Adrenal gland (tissue), 12 donors: Measurements from ENCODE around the gene RGS8. TPM values are rescaled to one million over a fixed set of nuclear protein-coding genes. Genes with fewer than 3 reads are reported as not detected.

Experiments used
- DNase-seq, 7 donors: peaks; one replicate each; pipeline ENCODE4 v3.0.0-alpha.2; 2019 to 2020
- H3K27ac ChIP-seq, 5 donors: fragments of 200-600 bp; sonication (generic) in 4 of 5; 1 replicate in 3 of 5; 2 replicates in 2 of 5; pipeline versions ENCODE4 v1.5.1 to v1.8.0; 2016 to 2020; ENCODE audit warnings: mild to moderate bottlenecking in 1 of 5
- H3K27me3 ChIP-seq: fragments of 200-600 bp; 2 replicates; pipeline ENCODE4 v1.8.0; 2021
- H3K36me3 ChIP-seq, 2 donors: fragments of 200-600 bp; replicated peaks in 1 of 2; 1 replicate in 1 of 2; 2 replicates in 1 of 2; pipeline versions ENCODE4 v1.5.1 to v1.8.0; 2018 to 2022
- H3K4me1 ChIP-seq, 2 donors: fragments of 200-600 bp; replicated peaks in 1 of 2; 1 replicate in 1 of 2; 2 replicates in 1 of 2; pipeline versions ENCODE4 v1.5.1 to v1.8.0; 2018 to 2021
- H3K4me3 ChIP-seq, 4 donors: fragments of 200-600 bp; sonication (generic) in 3 of 4; one replicate each; pipeline ENCODE4 v1.5.1; 2016 to 2018
- H3K9me3 ChIP-seq, 3 donors: fragments of 200-600 bp; sonication (generic) in 1 of 3; replicated peaks in 1 of 3; 1 replicate in 2 of 3; 2 replicates in 1 of 3; pipeline versions ENCODE4 v1.5.1 to v1.8.0; 2016 to 2021
- POLR2A ChIP-seq, 2 donors: fragments of 450-650 bp; IDR thresholded peaks; one replicate each; pipeline ENCODE4 v1.6.1; 2017; ENCODE audit warnings: antibody characterized with exemption in 2 of 2, mild to moderate bottlenecking in 2 of 2, moderate library complexity in 1 of 2
- WGBS, 4 donors: extraction: QIAGEN DNeasy Blood & Tissue Kit in 2 of 4; methylation state at CpG; one replicate each; pipeline versions ENCODE4 v1.1.5 to v1.1.7; 2013 to 2017; 5-methylcytosine and 5-hydroxymethylcytosine counted together
- intact Hi-C, 2 donors: fragments of 100-400 bp; cut with DNase I; formaldehyde crosslinking; loops; one replicate each; pipeline versions ENCODE4 v1.14.1 to v1.15.0; 2022 to 2023
- polyA plus RNA-seq, 3 donors: library from polyadenylated mRNA; stranded (reverse); fragments of 200-250 nt in 2 of 3; fragments of 350-450 nt in 1 of 3; fragmentation: Illumina TruSeq in 1 of 3; extraction: RNeasy Lipid Tissue Mini Kit (QIAGEN cat#74804) in 1 of 3; gene quantifications; one replicate each; pipeline ENCODE4 v1.2.3, GENCODE V29; 2013 to 2014
- total RNA-seq, 9 donors: library from RNA; depleted of rRNA in 4 of 9; stranded (reverse); fragments of >200 nt in 4 of 9; fragments of 120-200 nt in 1 of 9; fragmentation: NEBNext Ultra II Directional in 1 of 9; extraction: Animal tissue kit (Norgen Biotek cat#: 25700) in 1 of 9; gene quantifications; one replicate each; pipeline versions ENCODE4 v1.1.0 to v1.2.4, GENCODE V29; 2013 to 2023
- TF ChIP-seq, protein P1 (sequence below), 6 experiments: fragments of 450-650 bp in 4 of 6; fragments of 200-600 bp in 2 of 6; sonication (generic) in 1 of 6; IDR thresholded peaks; 1 replicate in 5 of 6; 2 replicates in 1 of 6; pipeline versions ENCODE4 v1.5.1 to v1.8.0; 2016 to 2021; ENCODE audit warnings: antibody characterized with exemption in 6 of 6, mild to moderate bottlenecking in 2 of 6, moderate library complexity in 1 of 6
- donor health status: healthy with polysubstance abuse.
- donor health status: Bipolar disorder and iron deficiency.
- donor health status: DM: yes; HTN: yes; CAD: no.
- donor health status: DM: no; HTN: no; CAD: no.
- donor health status: DM: no; HTN: no; CAD: no.
- donor health status: DM: yes; HTN: yes; CAD: no.

RGS8 gene
- total and polyA plus RNA-seq, 12 donors: 0.40 to 11.8 (median 1.2) TPM

DNA sequence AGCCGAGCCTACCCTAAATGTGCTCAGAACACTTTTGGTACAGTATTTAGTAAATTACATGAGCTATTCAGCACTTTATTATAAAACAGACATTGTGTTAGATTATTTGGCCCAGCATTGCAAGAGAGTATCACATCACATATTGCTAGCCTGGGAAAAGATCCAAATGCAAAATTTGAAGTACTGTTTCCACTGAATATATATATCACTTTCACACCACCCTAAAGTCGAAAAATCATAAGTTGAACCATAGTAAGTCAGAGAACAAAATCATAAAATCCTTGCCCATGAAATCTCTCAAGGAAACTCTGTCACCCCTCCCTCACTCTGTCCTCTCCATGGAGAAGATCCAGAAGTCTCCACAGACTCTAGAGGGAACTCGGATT, 33.1 kb downstream of the RGS8 start:
- TF ChIP-seq POLR2A (IDR thresholded peaks at IDR 0.05): no peak
- TF ChIP-seq, protein P1, sequence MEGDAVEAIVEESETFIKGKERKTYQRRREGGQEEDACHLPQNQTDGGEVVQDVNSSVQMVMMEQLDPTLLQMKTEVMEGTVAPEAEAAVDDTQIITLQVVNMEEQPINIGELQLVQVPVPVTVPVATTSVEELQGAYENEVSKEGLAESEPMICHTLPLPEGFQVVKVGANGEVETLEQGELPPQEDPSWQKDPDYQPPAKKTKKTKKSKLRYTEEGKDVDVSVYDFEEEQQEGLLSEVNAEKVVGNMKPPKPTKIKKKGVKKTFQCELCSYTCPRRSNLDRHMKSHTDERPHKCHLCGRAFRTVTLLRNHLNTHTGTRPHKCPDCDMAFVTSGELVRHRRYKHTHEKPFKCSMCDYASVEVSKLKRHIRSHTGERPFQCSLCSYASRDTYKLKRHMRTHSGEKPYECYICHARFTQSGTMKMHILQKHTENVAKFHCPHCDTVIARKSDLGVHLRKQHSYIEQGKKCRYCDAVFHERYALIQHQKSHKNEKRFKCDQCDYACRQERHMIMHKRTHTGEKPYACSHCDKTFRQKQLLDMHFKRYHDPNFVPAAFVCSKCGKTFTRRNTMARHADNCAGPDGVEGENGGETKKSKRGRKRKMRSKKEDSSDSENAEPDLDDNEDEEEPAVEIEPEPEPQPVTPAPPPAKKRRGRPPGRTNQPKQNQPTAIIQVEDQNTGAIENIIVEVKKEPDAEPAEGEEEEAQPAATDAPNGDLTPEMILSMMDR (IDR thresholded peaks at IDR 0.05): no peak
- DNase-seq: no peak
- WGBS, 4 donors: 73 to 84% (median 80%) methylated on average over 3 of the region's 3 CpGs

DNA sequence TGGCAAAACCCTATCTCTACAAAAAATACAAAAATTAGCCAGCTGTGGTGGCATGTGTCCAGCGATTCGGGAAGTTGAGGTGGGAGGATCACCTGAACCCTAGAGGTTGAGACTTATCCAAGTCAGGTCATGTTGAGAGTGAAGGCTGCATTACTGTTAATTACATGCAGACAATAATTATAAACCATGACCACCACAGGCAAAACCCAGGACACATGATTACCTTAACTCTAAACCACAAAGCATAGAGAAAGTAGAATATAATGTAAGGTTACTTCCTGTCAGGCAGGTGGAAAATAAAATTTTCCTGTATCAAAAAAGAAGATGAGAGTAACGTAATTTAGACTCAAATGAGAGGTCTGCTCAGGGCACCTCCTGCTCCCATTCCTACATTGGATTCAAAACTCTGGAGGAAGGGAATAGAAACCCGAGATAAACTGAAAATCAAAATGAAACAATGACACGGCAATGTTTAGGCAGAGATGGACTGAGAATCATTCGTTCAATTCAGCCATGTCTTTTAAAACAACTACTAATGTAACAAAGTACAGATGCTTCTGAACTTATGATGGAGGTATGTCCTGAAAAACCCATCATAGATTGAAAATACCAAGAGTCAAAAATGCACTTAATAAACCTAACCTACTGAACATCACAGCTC, 33.6 kb downstream of the RGS8 start:
- DNase-seq: no peak
- 86 to 91% (median 88%) methylated on average over 6 of the region's 6 CpGs for WGBS, 4 donors
- no peak for TF ChIP-seq POLR2A (IDR thresholded peaks at IDR 0.05)
- TF ChIP-seq, protein P1 (IDR thresholded peaks at IDR 0.05): no peak
- Histone ChIP-seq H3K4me1 (no peaks in the 10 kb centered on the region), H3K36me3 (no peaks in the 10 kb centered on the region), H3K4me3 (no peak overlapping the region), H3K27me3 (no peaks in the 10 kb centered on the region), H3K27ac (no peak overlapping the region), H3K9me3 (no peaks in the 10 kb centered on the region)
- intact Hi-C loops: no loop called here

More for the DNA sequence above, 33.1 kb downstream of the RGS8 start:
- H3K9me3 ChIP-seq: no peaks in the 10 kb centered on the region
- no peak overlapping the region for H3K4me3 ChIP-seq
- no peaks in the 10 kb centered on the region for H3K36me3 ChIP-seq
- H3K4me1 ChIP-seq: no peaks in the 10 kb centered on the region
- H3K27ac ChIP-seq: no peak overlapping the region
- intact Hi-C loops: no loop called here
- H3K27me3 ChIP-seq: no peaks in the 10 kb centered on the region

DNA sequence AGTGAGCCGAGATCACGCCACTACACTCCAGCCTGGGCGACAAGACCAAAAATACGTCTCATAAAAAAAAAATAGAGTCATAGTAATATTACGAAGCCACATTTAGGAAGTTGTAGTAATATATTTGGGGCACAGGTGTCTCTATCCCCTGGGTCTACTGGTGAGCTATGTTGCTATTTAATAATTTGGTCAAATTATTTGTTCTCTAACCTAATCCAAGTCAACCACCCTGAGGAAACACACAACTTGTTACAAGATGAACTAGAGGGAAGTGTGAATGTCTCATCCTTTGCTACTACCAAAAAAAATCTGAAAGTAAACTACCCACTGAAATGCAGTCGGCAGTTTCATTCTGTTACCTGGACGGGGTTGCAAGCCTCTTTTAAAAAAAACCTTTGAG, 35.3 kb downstream of the RGS8 start:
- TF ChIP-seq POLR2A (IDR thresholded peaks at IDR 0.05): no peak
- TF ChIP-seq, protein P1 (IDR thresholded peaks at IDR 0.05): no peak
- Histone ChIP-seq H3K9me3 (no peaks in the 10 kb centered on the region), H3K4me1 (no peaks in the 10 kb centered on the region), H3K27me3 (no peaks in the 10 kb centered on the region), H3K4me3 (no peak overlapping the region), H3K36me3 (no peaks in the 10 kb centered on the region), H3K27ac (no peak overlapping the region)
- WGBS, 4 donors: 92 to 95% (median 93%) methylated on average over 7 of the region's 7 CpGs
- intact Hi-C loops: no loop called here
- no peak for DNase-seq

DNA sequence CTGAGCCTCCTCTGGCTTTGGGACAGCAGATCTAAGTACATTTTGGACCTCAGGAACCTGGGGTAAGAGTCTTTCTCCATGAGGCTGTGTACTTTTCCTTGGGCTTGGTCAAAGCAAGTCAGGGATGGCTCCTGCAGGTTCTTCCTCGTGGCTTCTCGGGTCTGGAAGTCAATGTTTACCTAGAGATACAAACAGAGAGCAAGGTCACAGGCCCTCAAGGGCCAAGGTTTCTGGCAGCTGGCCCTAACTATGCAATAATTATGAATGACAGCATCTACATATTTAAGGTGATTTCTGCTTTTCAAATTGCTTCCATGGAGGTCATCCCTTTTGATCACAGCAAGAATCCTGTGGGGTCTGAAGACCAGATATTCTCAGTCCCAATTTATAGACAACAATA, 37.6 kb downstream of the RGS8 start:
- H3K4me3 ChIP-seq: no peak overlapping the region
- H3K4me1 ChIP-seq: no peaks in the 10 kb centered on the region
- no peak for DNase-seq
- H3K36me3 ChIP-seq: no peaks in the 10 kb centered on the region
- TF ChIP-seq, protein P1 (IDR thresholded peaks at IDR 0.05): no peak
- no peak for TF ChIP-seq POLR2A (IDR thresholded peaks at IDR 0.05)
- intact Hi-C loops: no loop called here
- H3K27ac ChIP-seq: no peak overlapping the region
- WGBS, 4 donors: 29 to 59% (median 54%) methylated on average over 2 of the region's 2 CpGs
- H3K9me3 ChIP-seq: no peaks in the 10 kb centered on the region
- H3K27me3 ChIP-seq: no peaks in the 10 kb centered on the region
